HG03280 (cell line): ENCODE data around the gene PRAMEF4.
"Not testable (repeated sequence)": the region's sequence is repeated elsewhere in the genome, so short reads cannot be mapped to it uniquely, and the experiment has no call there.

Source experiments
- ATAC-seq: cut with Tn5 transposase; IDR thresholded peaks from one replicate; pipeline ENCODE4 v1.9.1; 2021; ENCODE audit warnings: mild to moderate bottlenecking, moderate library complexity; ENCODE audit not compliant: unreplicated experiment

Gene PRAMEF4

GRCh38 chr1:12886101-12886500 lies at the start of gene PRAMEF4:
PRAMEF4 (minus strand) TSS chr1:12886201; CDS start chr1:12883394, 2,807 bp downstream.
- not testable (repeated sequence) for ATAC-seq

GRCh38 chr1:12924368-12924767 lies 38.4 kb upstream of the PRAMEF4 start:
- not testable (repeated sequence) for ATAC-seq

GRCh38 chr1:12921749-12922148 lies 35.7 kb upstream of the PRAMEF4 start:
- ATAC-seq: not testable (repeated sequence)

- ATAC-seq: not testable (repeated sequence)
These were observed 30.3 kb upstream of the PRAMEF4 start, which contains the start of gene PRAMEF7 for GRCh38 chr1:12916310-12916709. PRAMEF7 (plus strand) TSS chr1:12916610; CDS start chr1:12917693, 1,083 bp downstream.

- ATAC-seq: not testable (repeated sequence)
These were observed 18.0 kb upstream of the PRAMEF4 start for GRCh38 chr1:12903793-12904572.

GRCh38 chr1:12899186-12899585 lies 13.2 kb upstream of the PRAMEF4 start:
- ATAC-seq: not testable (repeated sequence)

GRCh38 chr1:12898170-12898569 lies 12.2 kb upstream of the PRAMEF4 start, which contains the start of gene PRAMEF10:
PRAMEF10 (minus strand) TSS chr1:12898270; CDS start chr1:12895847, 2,423 bp downstream.
- not testable (repeated sequence) for ATAC-seq

- not testable (repeated sequence) for ATAC-seq
These were observed 7.5 kb downstream of the PRAMEF4 start for GRCh38 chr1:12878453-12878852.

GRCh38 chr1:12863131-12863880 lies 22.7 kb downstream of the PRAMEF4 start:
- not testable (repeated sequence) for ATAC-seq

GRCh38 chr1:12856786-12857185 lies 29.2 kb downstream of the PRAMEF4 start, which contains the start of gene PRAMEF2:
PRAMEF2 (plus strand) TSS chr1:12857086; CDS start chr1:12859010, 1,924 bp downstream.
- ATAC-seq: not testable (repeated sequence)

- no peak for ATAC-seq
These were observed 34.2 kb downstream of the PRAMEF4 start for GRCh38 chr1:12851779-12852178.

GRCh38 chr1:12848620-12849019 lies 37.4 kb downstream of the PRAMEF4 start, which contains the start of gene HNRNPCL1:
HNRNPCL1 (minus strand) TSS chr1:12848720; CDS start chr1:12848289, 431 bp downstream.
- ATAC-seq: not testable (repeated sequence)

GRCh38 chr1:12833251-12833650 lies 52.8 kb downstream of the PRAMEF4 start:
- ATAC-seq: not testable (repeated sequence)

GRCh38 chr1:12831310-12831709 lies 54.7 kb downstream of the PRAMEF4 start, which contains the start of gene PRAMEF11:
PRAMEF11 (minus strand) TSS chr1:12831410; CDS start chr1:12828789, 2,621 bp downstream.
- not testable (repeated sequence) for ATAC-seq
